ENCODE data around the gene MAMLD1.

The MAMLD1 gene

GRCh38 chrX:150326541-150327247, 36.4 kb upstream of the MAMLD1 start:
- H3K9me3 ChIP-seq (ENCODE audit: control insufficient read depth, insufficient read depth, low read length) = no peaks in the 10 kb centered on the region
- no peak overlapping the region for H3K4me2 ChIP-seq (ENCODE audit: low read length)
- H3K27me3 ChIP-seq (ENCODE audit: control insufficient read depth, low read length) = no peaks in the 10 kb centered on the region

DNA sequence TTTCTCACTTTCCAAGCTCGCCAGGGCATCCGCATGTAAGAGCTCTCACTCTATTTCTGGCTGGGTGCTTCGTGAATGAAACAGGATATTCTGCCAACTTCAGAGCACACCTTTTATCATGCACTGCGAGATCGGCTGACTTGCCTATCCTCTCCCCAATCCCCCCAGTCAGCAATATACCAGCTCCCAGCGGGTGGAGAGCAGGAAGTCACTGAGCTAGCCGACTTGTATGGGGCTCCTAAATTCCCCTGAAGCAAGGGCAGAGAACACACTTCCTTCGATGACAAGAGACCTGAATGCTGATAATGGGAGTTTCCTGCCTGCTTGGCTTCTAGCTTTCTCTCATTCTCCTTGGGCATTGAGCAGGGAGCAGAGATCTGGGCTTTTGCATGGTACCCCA, 33.8 kb upstream of the MAMLD1 start:
- Histone ChIP-seq H3K27me3 (ENCODE audit: control insufficient read depth, low read length) (no peaks in the 10 kb centered on the region), H3K4me1 (ENCODE audit: control insufficient read depth, low read length) (no peaks in the 10 kb centered on the region), H4K20me1 (ENCODE audit: control insufficient read depth, insufficient read depth, low read depth, low read length) (no peaks in the 10 kb centered on the region), H3K9me3 (ENCODE audit: control insufficient read depth, insufficient read depth, low read length) (no peaks in the 10 kb centered on the region), H3K9me2 (replicated peaks; ENCODE audit: control insufficient read depth, low read length) (no peaks in the 10 kb centered on the region), H3K36me3 (ENCODE audit: control insufficient read depth, low read length) (no peaks in the 10 kb centered on the region), H3K4me2 (ENCODE audit: low read length) (no peak overlapping the region), H3K79me2 (ENCODE audit: control insufficient read depth, low read length) (no peaks in the 10 kb centered on the region), H3K27ac (ENCODE audit: low read depth, low read length) (no peak overlapping the region), H3K4me3 (ENCODE audit: low read length) (no peak overlapping the region), H3F3A (ENCODE audit: control insufficient read depth, insufficient read depth) (no peaks in the 10 kb centered on the region)
- TF ChIP-seq EZH2phosphoT487 (IDR thresholded peaks at IDR 0.05; ENCODE audit: borderline replicate concordance, low read length) (no peak), CTCF (IDR thresholded peaks at IDR 0.05; ENCODE audit: low read depth, low read length, poor library complexity, severe bottlenecking) (no peak)

More at GRCh38 chrX:150326541-150327247, 36.4 kb upstream of the MAMLD1 start:
- TF ChIP-seq CTCF (IDR thresholded peaks at IDR 0.05; ENCODE audit: low read depth, low read length, poor library complexity, severe bottlenecking) (no peak), EZH2phosphoT487 (IDR thresholded peaks at IDR 0.05; ENCODE audit: borderline replicate concordance, low read length) (no peak)
- H3F3A ChIP-seq (ENCODE audit: control insufficient read depth, insufficient read depth) = no peaks in the 10 kb centered on the region
- H3K4me3 ChIP-seq (ENCODE audit: low read length) = no peak overlapping the region
- H3K27ac ChIP-seq (ENCODE audit: low read depth, low read length) = no peak overlapping the region
- H3K4me1 ChIP-seq (ENCODE audit: control insufficient read depth, low read length) = no peaks in the 10 kb centered on the region
- H4K20me1 ChIP-seq (ENCODE audit: control insufficient read depth, insufficient read depth, low read depth, low read length) = no peaks in the 10 kb centered on the region
- H3K9me2 ChIP-seq (replicated peaks; ENCODE audit: control insufficient read depth, low read length) = no peaks in the 10 kb centered on the region
- H3K36me3 ChIP-seq (ENCODE audit: control insufficient read depth, low read length) = no peaks in the 10 kb centered on the region
- no peaks in the 10 kb centered on the region for H3K79me2 ChIP-seq (ENCODE audit: control insufficient read depth, low read length)

DNA sequence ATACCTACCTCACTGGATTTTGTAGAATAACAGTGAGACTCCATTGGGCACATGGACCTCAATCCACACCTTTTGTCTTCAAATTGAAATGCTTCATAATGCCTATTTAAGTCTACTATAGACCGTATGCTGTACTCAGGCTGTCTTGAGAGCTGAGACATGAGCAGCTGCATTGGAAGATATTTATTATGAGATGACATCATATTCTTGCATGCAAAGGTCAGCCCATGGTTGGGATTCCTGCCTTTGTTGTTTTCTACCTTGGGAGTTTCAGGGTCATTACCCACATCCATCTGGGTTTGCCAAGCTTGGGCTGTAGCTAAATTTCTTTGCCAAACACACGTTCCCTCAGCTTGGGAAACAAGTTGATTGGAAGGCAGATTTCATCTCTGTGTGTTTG, 33.2 kb upstream of the MAMLD1 start:
- no peaks in the 10 kb centered on the region for H3K36me3 ChIP-seq (ENCODE audit: control insufficient read depth, low read length)
- H4K20me1 ChIP-seq (ENCODE audit: control insufficient read depth, insufficient read depth, low read depth, low read length) = no peaks in the 10 kb centered on the region
- no peaks in the 10 kb centered on the region for H3K9me3 ChIP-seq (ENCODE audit: control insufficient read depth, insufficient read depth, low read length)
- H3K9me2 ChIP-seq (replicated peaks; ENCODE audit: control insufficient read depth, low read length) = no peaks in the 10 kb centered on the region
- no peak overlapping the region for H3K27ac ChIP-seq (ENCODE audit: low read depth, low read length)
- no peaks in the 10 kb centered on the region for H3K4me1 ChIP-seq (ENCODE audit: control insufficient read depth, low read length)
- H3K79me2 ChIP-seq (ENCODE audit: control insufficient read depth, low read length) = no peaks in the 10 kb centered on the region
- H3K4me3 ChIP-seq (ENCODE audit: low read length) = no peak overlapping the region
- no peak overlapping the region for H3K4me2 ChIP-seq (ENCODE audit: low read length)
- H3F3A ChIP-seq (ENCODE audit: control insufficient read depth, insufficient read depth) = no peaks in the 10 kb centered on the region
- no peaks in the 10 kb centered on the region for H3K27me3 ChIP-seq (ENCODE audit: control insufficient read depth, low read length)
- TF ChIP-seq EZH2phosphoT487 (IDR thresholded peaks at IDR 0.05; ENCODE audit: borderline replicate concordance, low read length) (no peak), CTCF (IDR thresholded peaks at IDR 0.05; ENCODE audit: low read depth, low read length, poor library complexity, severe bottlenecking) (no peak)
